Vagina (tissue), 2 donors: ENCODE results near the gene ENAH. TPM values are rescaled to one million over a fixed set of nuclear protein-coding genes. Genes with fewer than 3 reads are reported as not detected.

Source experiments
- DNase-seq, 2 donors: peaks; one replicate each; pipeline ENCODE4 v3.0.0-alpha.2; 2017; ENCODE audit errors: extremely low spot score in 2 of 2
- H3K27ac ChIP-seq: fragments of 200-600 bp; sonication (generic); one replicate; pipeline ENCODE4 v1.5.1; 2019
- H3K27me3 ChIP-seq: fragments of 200-600 bp; sonication (generic); one replicate; pipeline ENCODE4 v1.5.1; 2019
- H3K36me3 ChIP-seq, 2 donors: fragments of 200-600 bp; sonication (generic); one replicate each; pipeline ENCODE4 v1.5.1; 2017 to 2019
- H3K4me1 ChIP-seq: fragments of 200-600 bp; sonication (generic); one replicate; pipeline ENCODE4 v1.5.1; 2019
- H3K4me3 ChIP-seq, 2 donors: fragments of 200-600 bp; sonication (generic); 1 replicate in 1 of 2; 2 replicates in 1 of 2; pipeline ENCODE4 v1.5.1; 2016 to 2019
- H3K9me3 ChIP-seq: fragments of 200-600 bp; sonication (generic); one replicate; pipeline ENCODE4 v1.5.1; 2019
- POLR2A ChIP-seq, 2 donors: fragments of 450-650 bp; IDR thresholded peaks; one replicate each; pipeline ENCODE4 v1.6.1; 2017; ENCODE audit warnings: antibody characterized with exemption in 2 of 2, mild to moderate bottlenecking in 2 of 2, moderate library complexity in 2 of 2
- POLR2AphosphoS5 ChIP-seq, 2 donors: sonication (generic); formaldehyde crosslinking; IDR thresholded peaks; one replicate each; pipeline ENCODE4 v1.9.0; 2017; ENCODE audit warnings: antibody characterized with exemption in 2 of 2, mild to moderate bottlenecking in 2 of 2, low read depth in 1 of 2; ENCODE audit not compliant: insufficient read depth in 1 of 2
- intact Hi-C: fragments of 100-400 bp; cut with DNase I; formaldehyde crosslinking; loops from one replicate; pipeline ENCODE4 v1.15.1; 2023
- total RNA-seq: library from RNA; depleted of rRNA; stranded (reverse); fragments of >200 nt; gene quantifications from one replicate; pipeline ENCODE4 v1.2.3, GENCODE V29; 2016
- TF ChIP-seq, protein P1 (sequence below), 3 experiments: fragments of 450-650 bp in 2 of 3; fragments of 200-600 bp in 1 of 3; sonication (generic) in 1 of 3; IDR thresholded peaks; one replicate each; pipeline ENCODE4 v1.5.1; 2017 to 2019; ENCODE audit warnings: antibody characterized with exemption in 3 of 3, mild to moderate bottlenecking in 2 of 3, moderate library complexity in 2 of 3

Gene ENAH
- total RNA-seq, 1 donor from 2014 or later, result 62.4 TPM

DNA sequence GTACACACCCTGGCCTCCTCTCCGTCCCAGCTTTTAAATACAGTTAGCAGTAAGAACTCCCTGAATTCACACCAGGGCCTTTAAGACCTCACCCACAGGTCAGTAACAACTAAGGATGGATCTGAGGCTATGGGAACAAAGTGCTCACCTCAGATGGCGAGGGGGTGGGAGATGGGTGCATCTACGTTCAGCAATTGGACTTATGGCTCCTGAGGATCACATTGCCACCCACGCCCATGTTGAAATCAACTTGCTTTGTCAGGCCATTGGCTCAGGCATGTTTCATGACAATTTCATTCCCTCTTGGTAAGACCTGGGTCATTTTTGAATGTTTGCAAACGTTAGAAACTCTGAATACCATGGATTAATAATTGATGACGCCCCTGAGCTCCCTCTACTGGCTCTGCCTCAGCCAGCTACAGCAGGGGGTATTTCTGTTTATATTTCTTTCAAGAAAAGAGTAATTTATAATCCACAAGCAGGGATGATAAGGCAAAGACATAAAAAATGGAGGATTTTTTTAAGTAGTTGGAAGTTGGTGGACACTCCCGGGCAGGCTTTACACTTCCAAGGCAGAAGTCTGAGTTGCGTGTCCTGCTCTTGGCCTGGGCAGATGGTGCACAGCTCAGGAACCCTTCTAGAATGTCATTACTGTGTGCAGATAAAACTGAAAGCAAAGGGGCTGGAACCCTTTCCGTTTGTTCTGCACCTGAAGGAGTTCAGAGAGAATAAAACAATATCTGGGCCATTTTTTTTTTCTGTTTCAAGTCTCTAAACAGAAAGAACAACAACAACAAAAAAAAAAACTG lies 211.4 kb downstream of the ENAH start:
- H3K27me3 ChIP-seq, result no peaks in the 10 kb centered on the region
- no peak overlapping the region for H3K4me3 ChIP-seq
- peaks cover 25% of the 10 kb centered on the region for H3K4me1 ChIP-seq
- H3K27ac ChIP-seq, result no peak overlapping the region
- intact Hi-C loops, result no loop called here
- no peaks in the 10 kb centered on the region for H3K36me3 ChIP-seq
- H3K9me3 ChIP-seq, result no peaks in the 10 kb centered on the region
- TF ChIP-seq, protein P1, sequence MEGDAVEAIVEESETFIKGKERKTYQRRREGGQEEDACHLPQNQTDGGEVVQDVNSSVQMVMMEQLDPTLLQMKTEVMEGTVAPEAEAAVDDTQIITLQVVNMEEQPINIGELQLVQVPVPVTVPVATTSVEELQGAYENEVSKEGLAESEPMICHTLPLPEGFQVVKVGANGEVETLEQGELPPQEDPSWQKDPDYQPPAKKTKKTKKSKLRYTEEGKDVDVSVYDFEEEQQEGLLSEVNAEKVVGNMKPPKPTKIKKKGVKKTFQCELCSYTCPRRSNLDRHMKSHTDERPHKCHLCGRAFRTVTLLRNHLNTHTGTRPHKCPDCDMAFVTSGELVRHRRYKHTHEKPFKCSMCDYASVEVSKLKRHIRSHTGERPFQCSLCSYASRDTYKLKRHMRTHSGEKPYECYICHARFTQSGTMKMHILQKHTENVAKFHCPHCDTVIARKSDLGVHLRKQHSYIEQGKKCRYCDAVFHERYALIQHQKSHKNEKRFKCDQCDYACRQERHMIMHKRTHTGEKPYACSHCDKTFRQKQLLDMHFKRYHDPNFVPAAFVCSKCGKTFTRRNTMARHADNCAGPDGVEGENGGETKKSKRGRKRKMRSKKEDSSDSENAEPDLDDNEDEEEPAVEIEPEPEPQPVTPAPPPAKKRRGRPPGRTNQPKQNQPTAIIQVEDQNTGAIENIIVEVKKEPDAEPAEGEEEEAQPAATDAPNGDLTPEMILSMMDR (IDR thresholded peaks at IDR 0.05), result no peak
- no peak for TF ChIP-seq POLR2A (IDR thresholded peaks at IDR 0.05)
- TF ChIP-seq POLR2AphosphoS5 (IDR thresholded peaks at IDR 0.05; ENCODE audit: insufficient read depth in 1 of 2, low read depth in 1 of 2), result no peak
- DNase-seq, result no peak

DNA sequence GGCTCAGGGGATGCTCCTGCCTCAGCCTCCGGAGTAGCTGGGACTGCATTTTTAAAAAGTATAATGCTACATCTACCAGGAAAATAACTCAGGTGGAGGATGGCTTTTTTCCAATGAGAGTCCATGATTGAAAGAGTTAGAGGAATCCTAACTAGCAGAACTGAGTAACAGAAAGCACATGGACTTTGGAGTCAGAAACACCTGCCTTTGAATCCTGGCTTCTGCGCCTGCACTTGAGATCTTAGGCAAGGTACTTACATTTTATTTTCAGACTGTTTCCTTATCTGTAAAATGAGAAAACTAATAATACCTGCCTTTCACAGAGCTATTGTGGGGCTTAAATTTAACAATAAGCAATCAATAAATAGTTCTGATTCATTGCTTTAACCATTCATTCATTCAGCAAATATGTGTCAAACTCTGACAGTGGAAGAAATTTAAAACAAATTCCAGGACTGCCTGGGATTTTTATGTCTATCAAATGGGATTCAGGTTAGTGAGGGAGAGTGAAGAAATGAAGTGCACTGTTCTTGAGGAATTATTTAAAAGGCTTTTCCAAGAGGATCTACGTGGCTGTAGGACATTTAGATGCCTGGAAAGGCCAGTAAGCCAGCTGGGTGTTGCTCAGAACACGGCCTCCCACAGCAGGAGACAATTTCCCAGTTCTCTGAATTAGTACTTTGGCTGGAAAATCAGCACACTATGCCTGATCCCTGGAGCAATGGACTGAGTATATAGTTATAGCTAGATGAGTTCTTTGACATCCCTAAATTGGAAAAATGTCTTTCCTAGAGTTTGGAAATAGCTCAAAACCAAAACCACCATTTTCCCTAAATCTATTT lies 212.3 kb downstream of the ENAH start:
- Histone ChIP-seq H3K36me3 (no peaks in the 10 kb centered on the region), H3K27ac (no peak overlapping the region), H3K4me3 (no peak overlapping the region), H3K27me3 (no peaks in the 10 kb centered on the region), H3K9me3 (no peaks in the 10 kb centered on the region), H3K4me1 (peaks cover 16% of the 10 kb centered on the region)
- DNase-seq, result no peak
- TF ChIP-seq POLR2AphosphoS5 (IDR thresholded peaks at IDR 0.05; ENCODE audit: insufficient read depth in 1 of 2, low read depth in 1 of 2) (no peak), POLR2A (IDR thresholded peaks at IDR 0.05) (no peak)
- TF ChIP-seq, protein P1 (IDR thresholded peaks at IDR 0.05), result no peak
- intact Hi-C loops, result no loop called here

DNA sequence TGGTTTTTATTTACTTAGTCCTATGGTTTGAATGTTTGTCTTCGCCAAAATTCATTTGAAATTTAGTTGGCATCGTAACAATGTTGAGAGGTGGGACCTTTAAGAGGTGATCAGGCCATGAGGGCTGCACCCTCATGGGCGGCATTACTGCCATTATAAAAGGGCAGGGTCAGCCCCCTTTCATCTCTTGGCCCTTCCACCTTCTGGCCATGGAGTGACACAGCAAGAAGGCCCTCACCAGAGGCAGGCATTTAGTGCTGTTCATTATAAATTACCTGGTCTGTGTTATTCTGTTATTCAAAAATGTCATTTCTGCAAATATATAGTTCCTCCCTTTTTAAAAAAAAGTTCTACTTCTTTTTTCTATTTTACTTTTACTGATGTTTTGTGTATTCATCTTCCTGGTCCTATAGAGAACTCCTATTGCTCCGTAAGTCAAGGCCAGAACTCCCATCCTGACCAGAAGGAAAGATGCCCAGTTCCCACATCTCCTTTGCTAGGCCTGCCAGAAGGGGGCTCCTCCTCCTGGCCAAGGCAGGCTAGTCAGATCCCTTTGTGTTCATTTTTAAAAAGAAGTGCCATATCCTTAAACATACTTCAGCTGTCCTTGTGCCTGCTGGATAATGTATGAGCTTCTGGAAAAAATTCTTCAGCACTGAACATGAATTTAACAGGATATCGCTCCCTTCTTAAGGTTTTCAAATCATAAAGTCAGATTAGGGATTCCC lies 215.0 kb downstream of the ENAH start:
- no peak for DNase-seq
- no peaks in the 10 kb centered on the region for H3K9me3 ChIP-seq
- intact Hi-C loops, result no loop called here
- no peak overlapping the region for H3K27ac ChIP-seq
- no peaks in the 10 kb centered on the region for H3K36me3 ChIP-seq
- H3K4me3 ChIP-seq, result no peak overlapping the region
- H3K27me3 ChIP-seq, result no peaks in the 10 kb centered on the region
- TF ChIP-seq POLR2AphosphoS5 (IDR thresholded peaks at IDR 0.05; ENCODE audit: insufficient read depth in 1 of 2, low read depth in 1 of 2) (no peak), POLR2A (IDR thresholded peaks at IDR 0.05) (no peak)
- TF ChIP-seq, protein P1 (IDR thresholded peaks at IDR 0.05), result no peak
- no peaks in the 10 kb centered on the region for H3K4me1 ChIP-seq

Other genes with a start within 250 kb of the ENAH start
- 41.5 TPM for gene LBR, start 225.1 kb downstream of the ENAH start, total RNA-seq
- gene SRP9, start 124.7 kb upstream of the ENAH start, total RNA-seq, result 120 TPM
- 142 TPM for gene EPHX1, start 157.0 kb upstream of the ENAH start, total RNA-seq
- gene TMEM63A, start 229.3 kb upstream of the ENAH start, total RNA-seq, result 38.1 TPM
- not detected for gene LEFTY1, start 236.0 kb upstream of the ENAH start, total RNA-seq